Measurements from ENCODE around the gene RIPK1. TPM values are rescaled to one million over a fixed set of nuclear protein-coding genes. Genes with fewer than 3 reads are reported as not detected.

The RIPK1 gene
- polyA plus RNA-seq, 1 of the 3 experiments (the other 2 are of a cell fraction) = 12.0 TPM

- TF ChIP-seq ZBTB33 (IDR thresholded peaks at IDR 0.05; ENCODE audit: borderline replicate concordance, low read depth) = no peak
- no peak for TF ChIP-seq GABPA (IDR thresholded peaks at IDR 0.05; ENCODE audit: low read depth)
- TF ChIP-seq TAF1 (IDR thresholded peaks at IDR 0.05; ENCODE audit: borderline replicate concordance, low read depth, low read length) = peak; percentile 44; the same call in 1 of the 2 replicates
Measured at GRCh38 chr6:3063733-3064700, 4.3 kb upstream of the RIPK1 start (continued).

GRCh38 chr6:3071568-3071967 lies 3.3 kb downstream of the RIPK1 start:
- Histone ChIP-seq H3F3A (replicated peaks; ENCODE audit: insufficient read depth) (peaks cover 26% of the 10 kb centered on the region), H2AFZ (ENCODE audit: low read depth) (no peak overlapping the region), H3K79me2 (ENCODE audit: insufficient read depth) (peaks cover 90% of the 10 kb centered on the region), H3K4me2 (no peak overlapping the region), H3K27ac (ENCODE audit: low read depth in 2 of 2, low read length in 1 of 2) (no peak overlapping the region), H3K27me3 (ENCODE audit: insufficient read depth) (no peaks in the 10 kb centered on the region), H3K9ac (no peak overlapping the region), H3K9me2 (no peaks in the 10 kb centered on the region), H3K9me3 (no peaks in the 10 kb centered on the region), H4K20me1 (ENCODE audit: insufficient read depth) (peaks cover 38% of the 10 kb centered on the region), H3K4me3 (ENCODE audit: low read depth in 2 of 2, low read length in 1 of 2) (no peak overlapping the region), H3K4me1 (ENCODE audit: control insufficient read depth in 1 of 2, insufficient read depth in 2 of 2, low read depth in 1 of 2, low read length in 1 of 2) (peaks cover 5 to 24% of the 10 kb centered on the region in 2 experiments; a peak in 3 of 4 replicates), H3K36me3 (replicated peaks in 1 of 2; ENCODE audit: control insufficient read depth in 1 of 2, insufficient read depth in 2 of 2, low read length in 1 of 2) (peaks cover 18 to 22% of the 10 kb centered on the region in 2 experiments)
- ChIA-PET CTCF (interaction anchor here (0.5 to 1.8 kb wide), 4 partner anchors 13 to 83 kb away, joined by 3 to 5 read pairs (median 4); no protein-coding TSS in a partner anchor), POLR2A (no interaction called here)
- TF ChIP-seq NRF1 (IDR thresholded peaks at IDR 0.05; ENCODE audit: low read depth, low read length) (no peak), CTCF (IDR thresholded peaks at IDR 0.05) (no peak), EZH2phosphoT487 (IDR thresholded peaks at IDR 0.05; ENCODE audit: borderline replicate concordance, low read depth) (no peak), ZBTB33 (IDR thresholded peaks at IDR 0.05; ENCODE audit: borderline replicate concordance, low read depth) (no peak), MEF2A (IDR thresholded peaks at IDR 0.05; ENCODE audit: borderline replicate concordance, low read depth) (no peak), GABPA (IDR thresholded peaks at IDR 0.05; ENCODE audit: low read depth) (no peak), CHD2 (IDR thresholded peaks at IDR 0.05; ENCODE audit: low read length, partially characterized antibody) (no peak), RXRA (IDR thresholded peaks at IDR 0.05; ENCODE audit: borderline replicate concordance, low read depth) (no peak), TEAD4 (IDR thresholded peaks at IDR 0.05; ENCODE audit: borderline replicate concordance, insufficient read depth) (no peak), TCF12 (IDR thresholded peaks at IDR 0.05) (no peak), TAF1 (IDR thresholded peaks at IDR 0.05; ENCODE audit: borderline replicate concordance, low read depth, low read length) (no peak)
- TF ChIP-seq, protein P1, sequence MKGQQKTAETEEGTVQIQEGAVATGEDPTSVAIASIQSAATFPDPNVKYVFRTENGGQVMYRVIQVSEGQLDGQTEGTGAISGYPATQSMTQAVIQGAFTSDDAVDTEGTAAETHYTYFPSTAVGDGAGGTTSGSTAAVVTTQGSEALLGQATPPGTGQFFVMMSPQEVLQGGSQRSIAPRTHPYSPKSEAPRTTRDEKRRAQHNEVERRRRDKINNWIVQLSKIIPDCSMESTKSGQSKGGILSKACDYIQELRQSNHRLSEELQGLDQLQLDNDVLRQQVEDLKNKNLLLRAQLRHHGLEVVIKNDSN (IDR thresholded peaks at IDR 0.05; ENCODE audit: borderline replicate concordance, low read depth) = no peak
- DNase-seq = no peak
- 96% methylated on average over 2 of the region's 2 CpGs for WGBS (ENCODE audit: low lambda C conversion rate)

All from SK-N-SH (cell line).